Fibroblast of lung (primary cell): ENCODE measurements around the gene LDLRAD4. TPM values are rescaled to one million over a fixed set of nuclear protein-coding genes. Genes with fewer than 3 reads are reported as not detected.
"Not testable (repeated sequence)": the region's sequence is repeated elsewhere in the genome, so short reads cannot be mapped to it uniquely, and the experiment has no call there.

Source experiments
- DNase-seq, 2 donors: peaks; one replicate each; pipeline versions ENCODE4 v3.0.0 to v3.0.0-alpha.2; 2010; ENCODE audit warnings: low read depth in 2 of 2
- H2AFZ ChIP-seq: 2 replicates; pipeline ENCODE4 v1.5.1; 2012; ENCODE audit warnings: low read length, control low read depth, inconsistent platforms
- H3K27ac ChIP-seq: 2 replicates; pipeline ENCODE4 v1.5.1; 2011; ENCODE audit warnings: low read length, control low read depth; ENCODE audit not compliant: insufficient read depth
- H3K27me3 ChIP-seq: 2 replicates; pipeline ENCODE4 v1.5.1; 2011; ENCODE audit warnings: mild to moderate bottlenecking, low read length; ENCODE audit not compliant: control insufficient read depth, insufficient read depth
- H3K36me3 ChIP-seq: 2 replicates; pipeline ENCODE4 v1.5.1; 2011; ENCODE audit warnings: low read length; ENCODE audit not compliant: control insufficient read depth, insufficient read depth
- H3K4me1 ChIP-seq: 2 replicates; pipeline ENCODE4 v1.5.1; 2011; ENCODE audit warnings: low read length; ENCODE audit not compliant: control insufficient read depth, insufficient read depth; ENCODE audit errors: extremely low read depth
- H3K4me2 ChIP-seq: 2 replicates; pipeline ENCODE4 v1.5.1; 2011; ENCODE audit warnings: low read length, control low read depth; ENCODE audit not compliant: insufficient read depth; ENCODE audit errors: extremely low read depth
- H3K4me3 ChIP-seq, 4 experiments: fragments of 200-600 bp in 1 of 4; sonication (generic) in 1 of 4; replicated peaks in 1 of 4; 2 replicates each; pipeline ENCODE4 v1.5.1; 2011 to 2016; ENCODE audit warnings: low read length in 4 of 4, low read depth in 3 of 4, mild to moderate bottlenecking in 3 of 4, control low read depth in 2 of 4, inconsistent platforms in 1 of 4, mixed read lengths in 1 of 4; ENCODE audit not compliant: insufficient read depth in 1 of 4; ENCODE audit errors: control extremely low read depth in 1 of 4
- H3K79me2 ChIP-seq: 2 replicates; pipeline ENCODE4 v1.5.1; 2012; ENCODE audit warnings: mild to moderate bottlenecking, low read length, inconsistent platforms; ENCODE audit not compliant: control insufficient read depth, insufficient read depth
- H3K9ac ChIP-seq: 2 replicates; pipeline ENCODE4 v1.5.1; 2011; ENCODE audit warnings: mild to moderate bottlenecking, low read length, control low read depth; ENCODE audit not compliant: insufficient read depth
- H3K9me3 ChIP-seq: 2 replicates; pipeline ENCODE4 v1.5.1; 2012; ENCODE audit warnings: low read depth, low read length; ENCODE audit not compliant: control insufficient read depth, insufficient read depth
- H4K20me1 ChIP-seq: 2 replicates; pipeline ENCODE4 v1.5.1; 2011; ENCODE audit warnings: low read length; ENCODE audit not compliant: control insufficient read depth, insufficient read depth; ENCODE audit errors: extremely low read depth
- EZH2 ChIP-seq: IDR thresholded peaks from 2 replicates; pipeline ENCODE4 v1.5.1; 2012; ENCODE audit warnings: low read length, control low read depth, mild to moderate bottlenecking; ENCODE audit errors: missing control alignments
- polyA plus RNA-seq, 2 donors: library from polyadenylated mRNA; depleted of rRNA in 1 of 2; stranded (reverse) in 1 of 2; unstranded in 1 of 2; fragments of >200 nt; gene quantifications; 2 replicates each; pipeline ENCODE4 v1.2.1, GENCODE V29; 2011 to 2012; ENCODE audit warnings: missing spikeins in 1 of 2
- total RNA-seq: library from RNA; depleted of rRNA; stranded (reverse); fragments of >200 nt; gene quantifications from 2 replicates; pipeline ENCODE4 v1.2.1, GENCODE V29; 2014
- TF ChIP-seq, protein P1 (sequence below), 2 donors: IDR thresholded peaks in 1 of 2; conservative IDR thresholded peaks in 1 of 2; 1 replicate in 1 of 2; 2 replicates in 1 of 2; pipeline ENCODE4 v1.5.1; 2011 to 2012; ENCODE audit warnings: low read length in 2 of 2, control low read depth in 1 of 2, inconsistent platforms in 1 of 2, low read depth in 1 of 2, mild to moderate bottlenecking in 1 of 2

The LDLRAD4 gene
- total and polyA plus RNA-seq, 2 donors (not counting 1 experiment from before 2014, with no cell fraction given) = not detected

DNA sequence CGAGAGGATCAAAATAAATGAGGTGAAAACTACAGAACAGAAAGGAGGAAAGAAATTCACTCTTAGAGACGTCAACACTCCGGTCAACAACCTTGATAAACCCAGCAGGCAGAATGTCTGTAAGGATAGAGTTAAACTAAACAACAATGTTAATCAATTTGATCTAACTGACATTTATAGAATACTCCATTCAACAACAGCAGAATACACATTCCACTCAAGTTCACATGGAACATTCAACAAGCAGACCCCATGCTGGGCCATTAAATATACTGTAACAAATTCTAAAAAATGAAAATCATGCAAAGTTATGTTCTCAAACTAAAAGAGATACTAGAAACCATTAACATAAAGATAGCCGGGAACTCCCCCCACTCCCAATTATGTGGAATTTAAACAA is 466.0 kb downstream of the LDLRAD4 start:
- H3K27ac ChIP-seq = no peak overlapping the region
- H3K9ac ChIP-seq = no peak overlapping the region
- H3K4me2 ChIP-seq = no peak overlapping the region
- no peak overlapping the region for H3K4me3 ChIP-seq
- TF ChIP-seq EZH2 = no peak
- TF ChIP-seq, protein P1, sequence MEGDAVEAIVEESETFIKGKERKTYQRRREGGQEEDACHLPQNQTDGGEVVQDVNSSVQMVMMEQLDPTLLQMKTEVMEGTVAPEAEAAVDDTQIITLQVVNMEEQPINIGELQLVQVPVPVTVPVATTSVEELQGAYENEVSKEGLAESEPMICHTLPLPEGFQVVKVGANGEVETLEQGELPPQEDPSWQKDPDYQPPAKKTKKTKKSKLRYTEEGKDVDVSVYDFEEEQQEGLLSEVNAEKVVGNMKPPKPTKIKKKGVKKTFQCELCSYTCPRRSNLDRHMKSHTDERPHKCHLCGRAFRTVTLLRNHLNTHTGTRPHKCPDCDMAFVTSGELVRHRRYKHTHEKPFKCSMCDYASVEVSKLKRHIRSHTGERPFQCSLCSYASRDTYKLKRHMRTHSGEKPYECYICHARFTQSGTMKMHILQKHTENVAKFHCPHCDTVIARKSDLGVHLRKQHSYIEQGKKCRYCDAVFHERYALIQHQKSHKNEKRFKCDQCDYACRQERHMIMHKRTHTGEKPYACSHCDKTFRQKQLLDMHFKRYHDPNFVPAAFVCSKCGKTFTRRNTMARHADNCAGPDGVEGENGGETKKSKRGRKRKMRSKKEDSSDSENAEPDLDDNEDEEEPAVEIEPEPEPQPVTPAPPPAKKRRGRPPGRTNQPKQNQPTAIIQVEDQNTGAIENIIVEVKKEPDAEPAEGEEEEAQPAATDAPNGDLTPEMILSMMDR (conservative IDR thresholded peaks at IDR 0.05 in 1 of 2, IDR thresholded peaks at IDR 0.05 in 1 of 2; ENCODE audit: low read depth in 1 of 2, low read length in 2 of 2) = no peak
- H4K20me1 ChIP-seq = no peaks in the 10 kb centered on the region
- H2AFZ ChIP-seq = no peak overlapping the region
- H3K9me3 ChIP-seq = no peaks in the 10 kb centered on the region
- no peak for DNase-seq
- no peaks in the 10 kb centered on the region for H3K4me1 ChIP-seq
- H3K79me2 ChIP-seq = peaks cover 11% of the 10 kb centered on the region
- no peaks in the 10 kb centered on the region for H3K27me3 ChIP-seq
- no peaks in the 10 kb centered on the region for H3K36me3 ChIP-seq

DNA sequence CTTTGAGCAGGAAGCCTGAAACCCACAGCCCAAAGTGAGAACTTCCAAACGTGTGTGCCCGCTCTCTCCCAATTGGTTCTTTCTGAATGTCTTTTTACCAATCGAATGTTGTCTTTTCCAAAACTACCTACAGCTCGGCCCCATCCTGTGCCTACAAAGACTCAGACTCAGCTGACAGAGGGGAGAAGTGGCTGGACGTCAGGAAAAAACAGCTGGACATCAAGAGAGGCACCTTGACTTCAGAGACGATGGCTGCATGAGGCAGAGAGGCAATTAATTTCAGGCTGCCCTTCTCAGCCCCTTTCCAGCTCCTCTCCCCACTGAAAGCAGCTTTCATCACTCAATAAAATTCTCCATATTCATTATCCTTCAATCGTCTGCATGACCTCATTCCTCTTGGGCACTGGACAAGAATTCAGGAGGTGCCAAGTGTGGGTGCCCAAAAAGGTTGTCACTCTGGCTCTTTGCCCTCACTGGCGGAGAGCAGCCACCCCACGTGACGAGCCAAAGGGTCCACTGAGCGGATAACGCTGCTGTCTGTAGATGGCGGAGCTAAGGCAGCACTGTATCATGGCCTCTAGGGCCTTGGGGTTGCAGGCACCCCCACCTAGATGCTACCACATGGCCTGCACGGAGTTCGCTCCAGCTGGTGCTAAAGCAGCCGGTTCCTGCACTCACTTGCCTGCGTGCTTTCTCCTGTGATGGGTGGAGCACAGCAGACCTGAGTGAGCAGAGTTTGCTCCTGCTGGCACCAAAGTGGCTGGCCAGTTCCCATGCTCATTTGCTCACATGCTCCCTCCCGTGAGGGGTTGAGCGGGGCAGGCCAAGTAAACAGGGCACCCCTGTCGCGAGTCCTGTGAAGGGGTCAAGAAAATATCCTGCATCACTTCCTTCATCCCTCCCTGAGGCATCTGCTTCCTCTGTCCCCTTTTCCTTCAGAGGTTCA is 469.9 kb downstream of the LDLRAD4 start:
- Histone ChIP-seq H3K4me1 (no peaks in the 10 kb centered on the region), H3K79me2 (peaks cover 9% of the 10 kb centered on the region), H3K4me3 (no peak overlapping the region), H4K20me1 (no peaks in the 10 kb centered on the region), H3K27ac (no peak overlapping the region), H3K9me3 (no peaks in the 10 kb centered on the region), H3K4me2 (no peak overlapping the region), H2AFZ (no peak overlapping the region), H3K36me3 (no peaks in the 10 kb centered on the region), H3K9ac (no peak overlapping the region), H3K27me3 (no peaks in the 10 kb centered on the region)
- no peak for DNase-seq
- TF ChIP-seq EZH2 = no peak
- TF ChIP-seq, protein P1 (conservative IDR thresholded peaks at IDR 0.05 in 1 of 2, IDR thresholded peaks at IDR 0.05 in 1 of 2; ENCODE audit: low read depth in 1 of 2, low read length in 2 of 2) = no peak

DNA sequence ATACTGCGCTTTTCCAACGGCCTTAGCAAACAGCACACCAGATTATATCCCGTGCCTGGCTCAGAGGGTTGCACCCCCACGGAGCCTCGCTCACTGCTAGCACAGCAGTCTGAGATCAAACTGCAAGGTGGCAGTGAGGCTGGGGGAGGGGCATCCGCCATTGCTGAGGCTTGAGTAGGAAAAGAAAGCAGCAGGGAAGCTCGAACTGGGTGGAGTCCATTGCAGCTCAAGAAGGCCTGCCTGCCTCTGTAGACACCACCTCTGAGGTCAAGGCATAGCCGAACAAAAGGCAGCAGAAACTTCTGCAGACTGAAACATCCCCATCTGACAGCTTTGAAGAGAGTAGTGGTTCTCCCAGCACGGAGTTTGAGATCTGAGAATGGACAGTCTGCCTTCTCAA is 471.5 kb downstream of the LDLRAD4 start:
- not testable (repeated sequence) for H3K4me2 ChIP-seq, H3K79me2 ChIP-seq, DNase-seq, H4K20me1 ChIP-seq, H2AFZ ChIP-seq, H3K4me3 ChIP-seq, H3K4me1 ChIP-seq, H3K27ac ChIP-seq, H3K36me3 ChIP-seq, H3K9me3 ChIP-seq, H3K9ac ChIP-seq, H3K27me3 ChIP-seq

DNA sequence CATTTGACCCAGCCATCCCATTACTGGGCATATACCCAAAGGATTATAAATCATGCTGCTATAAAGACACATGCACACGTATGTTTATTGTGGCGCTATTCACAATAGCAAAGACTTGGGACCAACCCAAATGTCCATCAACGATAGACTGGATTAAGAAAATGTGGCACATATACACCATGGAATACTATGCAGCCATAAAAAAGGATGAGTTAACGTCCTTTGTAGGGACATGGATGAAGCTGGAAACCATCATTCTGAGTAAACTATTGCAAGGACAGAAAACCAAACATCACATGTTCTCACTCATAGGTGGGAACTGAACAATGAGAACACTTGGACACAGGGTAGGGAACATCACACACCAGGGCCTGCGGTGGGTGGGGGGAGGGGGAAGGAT is 476.8 kb downstream of the LDLRAD4 start:
- H3K4me3 ChIP-seq, H2AFZ ChIP-seq, H3K4me1 ChIP-seq, H4K20me1 ChIP-seq, H3K9ac ChIP-seq, H3K36me3 ChIP-seq, DNase-seq, H3K4me2 ChIP-seq, H3K27ac ChIP-seq, H3K79me2 ChIP-seq, H3K27me3 ChIP-seq, H3K9me3 ChIP-seq: not testable (repeated sequence)
